Sigmoid colon (tissue), 4 donors: ENCODE measurements around the gene OR6J1.

ENCODE experiments used
- CTCF ChIP-seq, 4 experiments: fragments of 450-650 bp in 3 of 4; fragments of 200-600 bp in 1 of 4; IDR thresholded peaks; one replicate each; pipeline ENCODE4 v1.5.1; 2016 to 2019; ENCODE audit warnings: antibody characterized with exemption in 4 of 4, mild to moderate bottlenecking in 3 of 4, moderate library complexity in 2 of 4
- EP300 ChIP-seq, 4 donors: sonication (generic); formaldehyde crosslinking; IDR thresholded peaks; one replicate each; pipeline ENCODE4 v1.6.1; 2017; ENCODE audit warnings: antibody characterized with exemption in 4 of 4

GRCh38 chr14:22610931-22611330 lies 33.2 kb downstream of the OR6J1 start:
- no peak for TF ChIP-seq CTCF (IDR thresholded peaks at IDR 0.05)
- no peak for TF ChIP-seq EP300 (IDR thresholded peaks at IDR 0.05)
